ENCODE results near the gene HAO2. TPM values are rescaled to one million over a fixed set of nuclear protein-coding genes. Genes with fewer than 3 reads are reported as not detected.

Gene HAO2
- total RNA-seq (2021; ENCODE audit: unreplicated experiment) (not detected), Bru-seq, nascent RNA (percentile 4 among the genes with signal in this experiment), BruChase-seq, experiment 1, labeled RNA remaining after a 2-hour chase (percentile 4 among the genes with signal in this experiment), BruChase-seq, experiment 2, labeled RNA remaining after a 6-hour chase (not detected)
- polyA plus RNA-seq (2012; ENCODE audit: insufficient read length), result not detected
- long read RNA-seq, result 0 reads

DNA sequence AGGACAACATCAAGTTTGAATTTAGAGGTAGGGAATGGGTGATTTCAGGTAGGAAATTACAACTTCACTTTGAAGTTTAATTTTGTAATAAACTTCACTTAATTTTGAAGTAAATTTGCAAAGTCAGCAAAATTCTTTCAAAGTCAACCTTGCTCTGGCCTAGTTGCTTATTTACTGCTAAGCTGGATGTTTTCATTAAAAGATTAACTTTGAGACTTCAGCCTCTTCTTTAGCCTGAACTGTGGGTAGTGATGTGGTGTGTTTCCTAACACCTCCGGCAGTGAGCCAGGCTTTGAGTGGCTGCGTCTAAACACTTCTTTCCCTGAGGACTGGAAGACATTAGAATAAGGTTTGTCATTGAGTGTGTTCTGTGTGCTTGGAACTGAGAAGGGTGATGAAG lies at the start of gene HAO2:
Gene HAO2 (plus strand): TSS at position 232 of the 400 bp plus-strand sequence. CDS start 12,301 bp downstream, outside the sequence.
- no peak for DNase-seq (ENCODE audit: low read depth, low spot score)
- in situ Hi-C loops (cut with HindIII; ENCODE audit: low pct_unique_long_range_greater_than_20kb, low sequenced_read_pairs), result no loop called here
- ATAC-seq, result no peak
- POLR2A ChIA-PET, result no interaction called here
- Histone ChIP-seq H3K4me1 (ENCODE audit: control insufficient read depth, insufficient read depth, low read length) (no peaks in the 10 kb centered on the region), H3K36me3 (ENCODE audit: control insufficient read depth, insufficient read depth, low read length) (no peaks in the 10 kb centered on the region), H3K27me3 (ENCODE audit: control insufficient read depth, insufficient read depth, low read length) (peaks cover 12% of the 10 kb centered on the region), H3K4me3 (ENCODE audit: low read depth in 2 of 2, low read length in 2 of 2) (no peak within 1 kb of the TSS), H3K27ac (ENCODE audit: low read length) (no peak within 1 kb of the TSS), H3K9me3 (ENCODE audit: control insufficient read depth, insufficient read depth, low read depth, low read length) (no peaks in the 10 kb centered on the region)
- intact Hi-C loops (cut with micrococcal nuclease; ENCODE audit: unreplicated experiment), result loop anchor here (5.0 kb wide), 2 partner anchors 91 to 1216 kb away; no protein-coding TSS in a partner anchor
- CTCF ChIA-PET, result no interaction called here
- no TSS peak for BruUV-seq (replicated peaks)
- no peak for TF ChIP-seq TCF7L2 (IDR thresholded peaks at IDR 0.05; ENCODE audit: low read depth, low read length)
- TF ChIP-seq, protein P1, sequence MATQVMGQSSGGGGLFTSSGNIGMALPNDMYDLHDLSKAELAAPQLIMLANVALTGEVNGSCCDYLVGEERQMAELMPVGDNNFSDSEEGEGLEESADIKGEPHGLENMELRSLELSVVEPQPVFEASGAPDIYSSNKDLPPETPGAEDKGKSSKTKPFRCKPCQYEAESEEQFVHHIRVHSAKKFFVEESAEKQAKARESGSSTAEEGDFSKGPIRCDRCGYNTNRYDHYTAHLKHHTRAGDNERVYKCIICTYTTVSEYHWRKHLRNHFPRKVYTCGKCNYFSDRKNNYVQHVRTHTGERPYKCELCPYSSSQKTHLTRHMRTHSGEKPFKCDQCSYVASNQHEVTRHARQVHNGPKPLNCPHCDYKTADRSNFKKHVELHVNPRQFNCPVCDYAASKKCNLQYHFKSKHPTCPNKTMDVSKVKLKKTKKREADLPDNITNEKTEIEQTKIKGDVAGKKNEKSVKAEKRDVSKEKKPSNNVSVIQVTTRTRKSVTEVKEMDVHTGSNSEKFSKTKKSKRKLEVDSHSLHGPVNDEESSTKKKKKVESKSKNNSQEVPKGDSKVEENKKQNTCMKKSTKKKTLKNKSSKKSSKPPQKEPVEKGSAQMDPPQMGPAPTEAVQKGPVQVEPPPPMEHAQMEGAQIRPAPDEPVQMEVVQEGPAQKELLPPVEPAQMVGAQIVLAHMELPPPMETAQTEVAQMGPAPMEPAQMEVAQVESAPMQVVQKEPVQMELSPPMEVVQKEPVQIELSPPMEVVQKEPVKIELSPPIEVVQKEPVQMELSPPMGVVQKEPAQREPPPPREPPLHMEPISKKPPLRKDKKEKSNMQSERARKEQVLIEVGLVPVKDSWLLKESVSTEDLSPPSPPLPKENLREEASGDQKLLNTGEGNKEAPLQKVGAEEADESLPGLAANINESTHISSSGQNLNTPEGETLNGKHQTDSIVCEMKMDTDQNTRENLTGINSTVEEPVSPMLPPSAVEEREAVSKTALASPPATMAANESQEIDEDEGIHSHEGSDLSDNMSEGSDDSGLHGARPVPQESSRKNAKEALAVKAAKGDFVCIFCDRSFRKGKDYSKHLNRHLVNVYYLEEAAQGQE (IDR thresholded peaks at IDR 0.05; ENCODE audit: insufficient read depth in 1 of 2, low read depth in 2 of 2, low read length in 1 of 2), result no peak
- TF ChIP-seq, protein P2, sequence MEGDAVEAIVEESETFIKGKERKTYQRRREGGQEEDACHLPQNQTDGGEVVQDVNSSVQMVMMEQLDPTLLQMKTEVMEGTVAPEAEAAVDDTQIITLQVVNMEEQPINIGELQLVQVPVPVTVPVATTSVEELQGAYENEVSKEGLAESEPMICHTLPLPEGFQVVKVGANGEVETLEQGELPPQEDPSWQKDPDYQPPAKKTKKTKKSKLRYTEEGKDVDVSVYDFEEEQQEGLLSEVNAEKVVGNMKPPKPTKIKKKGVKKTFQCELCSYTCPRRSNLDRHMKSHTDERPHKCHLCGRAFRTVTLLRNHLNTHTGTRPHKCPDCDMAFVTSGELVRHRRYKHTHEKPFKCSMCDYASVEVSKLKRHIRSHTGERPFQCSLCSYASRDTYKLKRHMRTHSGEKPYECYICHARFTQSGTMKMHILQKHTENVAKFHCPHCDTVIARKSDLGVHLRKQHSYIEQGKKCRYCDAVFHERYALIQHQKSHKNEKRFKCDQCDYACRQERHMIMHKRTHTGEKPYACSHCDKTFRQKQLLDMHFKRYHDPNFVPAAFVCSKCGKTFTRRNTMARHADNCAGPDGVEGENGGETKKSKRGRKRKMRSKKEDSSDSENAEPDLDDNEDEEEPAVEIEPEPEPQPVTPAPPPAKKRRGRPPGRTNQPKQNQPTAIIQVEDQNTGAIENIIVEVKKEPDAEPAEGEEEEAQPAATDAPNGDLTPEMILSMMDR (IDR thresholded peaks at IDR 0.05), result no peak

DNA sequence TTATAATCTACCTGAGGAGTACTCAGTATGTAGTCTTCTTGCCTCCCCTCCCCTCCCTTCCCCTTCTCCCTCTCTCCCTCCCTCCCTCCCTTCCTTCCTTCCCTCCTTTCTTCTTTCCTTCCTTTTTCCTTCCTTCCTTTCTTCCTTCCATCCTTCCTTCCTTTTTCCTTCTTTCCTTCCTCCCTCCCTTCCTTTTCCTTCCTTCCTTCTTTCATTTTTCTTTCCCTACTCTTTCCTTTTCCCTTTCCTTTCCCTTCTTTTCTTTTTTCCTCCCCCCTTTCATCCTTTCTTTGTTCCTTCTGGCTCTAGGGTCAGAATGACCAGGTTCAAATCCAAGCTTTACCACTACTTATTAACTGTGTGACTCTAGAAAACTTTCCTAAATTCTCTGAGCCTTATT lies 48.5 kb upstream of the HAO2 start:
- no peak for ATAC-seq
- POLR2A ChIA-PET, result no interaction called here

More for the DNA sequence above, 48.5 kb upstream of the HAO2 start:
- CTCF ChIA-PET, result no interaction called here
- Histone ChIP-seq H3K27ac (ENCODE audit: low read length) (no peak overlapping the region), H3K9me3 (ENCODE audit: control insufficient read depth, insufficient read depth, low read depth, low read length) (no peaks in the 10 kb centered on the region), H3K4me3 (ENCODE audit: low read depth in 2 of 2, low read length in 2 of 2) (no peak overlapping the region), H3K4me1 (ENCODE audit: control insufficient read depth, insufficient read depth, low read length) (no peaks in the 10 kb centered on the region), H3K27me3 (ENCODE audit: control insufficient read depth, insufficient read depth, low read length) (no peaks in the 10 kb centered on the region), H3K36me3 (ENCODE audit: control insufficient read depth, insufficient read depth, low read length) (no peaks in the 10 kb centered on the region)
- TF ChIP-seq TCF7L2 (IDR thresholded peaks at IDR 0.05; ENCODE audit: low read depth, low read length) (no peak), SIN3A (IDR thresholded peaks at IDR 0.05; ENCODE audit: borderline replicate concordance, insufficient read depth, low read depth, low read length) (no peak), POLR2AphosphoS5 (IDR thresholded peaks at IDR 0.05; ENCODE audit: low read depth, low read length) (no peak)
- TF ChIP-seq, protein P2 (IDR thresholded peaks at IDR 0.05), result no peak
- TF ChIP-seq, protein P1 (IDR thresholded peaks at IDR 0.05; ENCODE audit: insufficient read depth in 1 of 2, low read depth in 2 of 2, low read length in 1 of 2), result no peak
- BruUV-seq (replicated peaks), result no TSS peak
- intact Hi-C loops (cut with micrococcal nuclease; ENCODE audit: unreplicated experiment) (no loop called here), in situ Hi-C loops (cut with HindIII; ENCODE audit: low pct_unique_long_range_greater_than_20kb, low sequenced_read_pairs) (no loop called here)
- DNase-seq (ENCODE audit: low read depth, low spot score), result no peak
